GM12864 (cell line): ENCODE results near the gene FFAR2.
"Not testable (repeated sequence)": the region's sequence is repeated elsewhere in the genome, so short reads cannot be mapped to it uniquely, and the experiment has no call there.

ENCODE experiments used
- DNase-seq: peaks from one replicate; pipeline ENCODE4 v3.0.0-alpha.2; 2011; ENCODE audit warnings: low read depth
- H3K4me3 ChIP-seq: 2 replicates; pipeline ENCODE4 v1.5.1; 2011; ENCODE audit warnings: mild to moderate bottlenecking, low read depth, low read length, control low read depth
- CTCF ChIP-seq: IDR thresholded peaks from 2 replicates; pipeline ENCODE4 v1.5.1; 2011; ENCODE audit warnings: low read depth, mild to moderate bottlenecking, moderate library complexity, low read length, control low read depth, inconsistent platforms; ENCODE audit errors: missing control alignments

FFAR2 gene

GRCh38 chr19:35455616-35456201, 7.7 kb downstream of the FFAR2 start:
- DNase-seq: no peak
- no peak for TF ChIP-seq CTCF
- no peak overlapping the region for H3K4me3 ChIP-seq

GRCh38 chr19:35457173-35457572, 9.1 kb downstream of the FFAR2 start:
- TF ChIP-seq CTCF: no peak
- no peak overlapping the region for H3K4me3 ChIP-seq

DNA sequence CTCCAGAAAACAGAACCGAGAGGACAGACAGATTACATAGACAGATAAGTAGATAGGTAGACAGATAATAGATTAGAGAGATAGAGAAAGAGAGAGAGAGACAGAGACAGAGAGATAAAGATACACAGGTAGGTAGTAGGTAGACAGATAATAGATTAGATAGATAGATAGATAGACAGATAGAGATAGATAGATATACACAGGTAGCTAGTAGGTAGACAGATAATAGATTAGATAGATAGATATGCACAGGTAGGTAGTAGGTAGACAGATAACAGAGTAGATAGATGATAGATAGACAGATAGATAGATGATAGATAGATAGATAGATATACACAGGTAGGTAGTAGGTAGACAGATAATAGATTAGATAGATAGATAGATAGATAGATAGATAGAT, 10.1 kb downstream of the FFAR2 start:
- no peak for DNase-seq
- H3K4me3 ChIP-seq: no peak overlapping the region
- TF ChIP-seq CTCF: no peak

More at GRCh38 chr19:35457173-35457572, 9.1 kb downstream of the FFAR2 start:
- peak; percentile 67 for DNase-seq

- no peak overlapping the region for H3K4me3 ChIP-seq
- TF ChIP-seq CTCF: no peak
- DNase-seq: no peak
Measured at GRCh38 chr19:35458731-35459391, 10.8 kb downstream of the FFAR2 start.

GRCh38 chr19:35459414-35460082, 11.5 kb downstream of the FFAR2 start:
- no peak for TF ChIP-seq CTCF
- no peak for DNase-seq
- no peak overlapping the region for H3K4me3 ChIP-seq

DNA sequence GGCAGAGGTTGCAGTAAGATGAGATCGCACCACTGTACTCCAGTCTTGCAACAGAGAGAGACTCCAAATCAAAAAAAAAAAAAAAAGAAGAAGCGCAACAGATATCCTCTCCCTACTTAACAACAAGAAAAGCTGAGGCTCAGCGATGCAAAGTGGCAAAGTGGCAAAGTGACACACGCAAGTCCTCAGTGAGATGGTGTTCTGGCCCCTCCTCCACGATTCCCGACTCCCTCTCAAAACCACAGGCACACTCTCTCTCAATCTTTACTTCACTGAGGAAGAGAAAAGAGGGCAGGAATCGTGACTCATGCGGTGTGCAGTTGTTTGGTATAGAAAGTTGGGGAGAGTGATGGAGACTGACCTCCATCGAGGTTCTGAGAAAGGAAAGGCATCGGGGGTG, 12.6 kb downstream of the FFAR2 start:
- H3K4me3 ChIP-seq: no peak overlapping the region
- no peak for TF ChIP-seq CTCF
- DNase-seq: no peak

DNA sequence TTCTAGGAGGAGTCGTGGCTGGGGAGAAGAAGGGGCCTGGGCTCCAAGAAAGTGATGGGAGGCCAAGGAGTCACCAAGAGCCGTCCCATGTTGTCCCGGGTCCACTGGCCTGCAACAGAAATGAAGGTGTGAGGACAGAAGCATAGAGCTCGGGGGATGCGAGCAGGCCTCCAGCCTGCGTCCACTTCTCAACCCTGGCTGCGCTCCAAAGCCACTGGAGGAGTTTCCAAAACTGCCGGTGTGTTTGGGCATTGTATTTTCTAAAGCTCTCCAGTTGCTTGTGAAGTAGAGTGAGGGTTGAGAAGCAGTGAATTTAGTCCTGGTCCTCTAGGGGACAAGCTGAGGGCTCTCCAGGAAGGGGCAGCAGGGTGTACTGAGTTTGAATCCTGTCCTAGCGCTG, 13.0 kb downstream of the FFAR2 start:
- no peak for TF ChIP-seq CTCF
- no peak overlapping the region for H3K4me3 ChIP-seq

DNA sequence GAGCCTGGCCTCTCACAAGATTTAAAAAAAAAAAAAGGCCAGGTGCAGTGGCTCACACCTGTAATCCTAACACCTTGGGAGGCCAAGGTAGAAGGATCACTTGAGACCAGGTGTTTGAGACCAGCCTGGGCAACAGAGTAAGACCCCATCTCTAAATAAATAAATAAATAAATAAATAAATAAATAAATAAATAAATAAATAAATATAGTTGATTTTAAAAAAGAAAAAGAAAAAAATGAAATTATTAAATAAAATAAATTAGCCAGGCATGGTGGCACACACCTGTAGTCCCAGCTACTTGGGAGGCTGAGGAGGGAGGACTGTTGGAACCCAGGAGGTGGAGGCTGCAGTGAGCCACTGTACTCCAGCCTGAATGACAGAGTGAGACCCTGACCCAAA, 13.7 kb downstream of the FFAR2 start:
- DNase-seq, H3K4me3 ChIP-seq: not testable (repeated sequence)

More for the DNA sequence above, 13.0 kb downstream of the FFAR2 start:
- DNase-seq: no peak
